ENCODE data around the gene LPP.
A peak's percentile ranks its signal among the peaks of the same experiment; 100 is the strongest.
"Not testable (repeated sequence)": the region's sequence is repeated elsewhere in the genome, so short reads cannot be mapped to it uniquely, and the experiment has no call there.

The LPP gene

DNA sequence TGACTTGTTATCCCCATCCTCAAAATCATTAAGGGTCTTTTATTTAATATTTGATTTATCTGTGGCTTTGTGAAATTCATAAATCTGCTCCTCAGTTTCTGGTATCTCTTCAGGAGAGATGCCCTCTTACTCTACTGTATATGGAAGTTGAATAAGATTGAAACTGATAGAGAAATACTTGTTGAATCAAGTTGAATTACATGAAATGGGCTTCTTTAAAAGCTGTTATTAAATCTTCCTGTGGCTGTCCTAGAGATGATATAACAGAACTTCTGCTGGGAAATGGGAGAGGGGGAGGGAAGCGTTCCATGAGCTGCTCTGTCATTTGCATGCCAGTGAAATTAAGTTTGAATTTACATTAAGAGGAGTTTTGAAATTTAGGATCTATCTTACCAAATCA lies 523.4 kb downstream of the LPP start:
- no peak for DNase-seq (ENCODE audit: low spot score)

DNA sequence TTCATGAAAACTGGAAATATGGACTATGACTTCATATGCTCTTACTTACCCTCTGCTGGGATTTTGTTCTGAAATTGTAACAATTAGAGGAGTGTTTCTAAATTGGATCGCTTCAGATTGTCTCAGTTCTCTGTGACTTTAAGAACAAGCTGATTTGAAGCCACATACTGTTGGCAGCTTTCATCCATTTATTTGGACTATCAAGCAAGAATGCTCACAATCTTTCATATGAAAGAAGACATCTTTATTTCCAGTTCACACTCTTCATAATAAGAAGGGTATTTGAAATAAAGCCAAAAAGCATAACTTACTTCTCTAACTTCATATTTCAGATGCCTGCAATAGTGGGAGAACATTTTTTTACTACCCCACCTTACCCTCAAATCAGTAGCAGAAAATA lies 526.2 kb downstream of the LPP start:
- DNase-seq (ENCODE audit: low spot score) = no peak

DNA sequence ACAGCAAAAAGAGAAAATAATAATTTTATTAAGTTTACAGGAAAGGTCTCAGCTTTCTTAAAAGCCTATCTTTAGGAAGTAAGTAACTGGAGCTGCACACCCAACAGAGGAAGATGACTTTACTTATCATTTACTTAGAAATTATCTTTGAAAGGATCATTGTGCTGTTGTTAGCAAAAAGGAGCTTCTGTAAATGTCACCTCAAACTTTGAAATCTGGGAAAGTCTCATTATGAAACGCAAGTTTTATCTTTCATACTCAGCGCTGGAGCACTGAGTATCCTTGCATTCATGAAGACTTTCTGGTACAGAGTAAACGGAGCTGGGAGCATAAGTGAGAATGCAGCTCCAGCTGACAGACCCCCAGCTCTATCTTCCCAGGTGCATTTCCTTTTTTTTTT lies 526.6 kb downstream of the LPP start:
- no peak for DNase-seq (ENCODE audit: low spot score)

DNA sequence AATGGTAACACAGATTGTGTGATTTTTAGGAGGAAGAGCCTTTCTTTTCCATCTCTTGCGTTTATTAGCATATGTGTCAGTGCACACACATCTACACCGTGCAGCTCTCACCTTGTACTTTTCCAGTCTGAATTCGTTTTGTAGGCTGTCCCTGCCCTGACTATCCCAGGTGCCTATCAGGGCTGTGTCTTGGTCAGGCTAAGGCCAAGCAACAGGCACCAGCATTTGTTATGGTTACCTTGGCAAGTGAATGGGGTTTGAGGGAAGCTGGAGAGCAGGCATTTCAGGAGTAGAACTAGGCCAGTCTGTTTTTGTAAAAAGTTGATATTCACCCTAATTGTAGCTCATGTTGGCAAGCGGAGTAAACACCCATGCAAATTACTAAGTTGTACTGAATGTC lies 528.4 kb downstream of the LPP start:
- DNase-seq (ENCODE audit: low spot score) = no peak

DNA sequence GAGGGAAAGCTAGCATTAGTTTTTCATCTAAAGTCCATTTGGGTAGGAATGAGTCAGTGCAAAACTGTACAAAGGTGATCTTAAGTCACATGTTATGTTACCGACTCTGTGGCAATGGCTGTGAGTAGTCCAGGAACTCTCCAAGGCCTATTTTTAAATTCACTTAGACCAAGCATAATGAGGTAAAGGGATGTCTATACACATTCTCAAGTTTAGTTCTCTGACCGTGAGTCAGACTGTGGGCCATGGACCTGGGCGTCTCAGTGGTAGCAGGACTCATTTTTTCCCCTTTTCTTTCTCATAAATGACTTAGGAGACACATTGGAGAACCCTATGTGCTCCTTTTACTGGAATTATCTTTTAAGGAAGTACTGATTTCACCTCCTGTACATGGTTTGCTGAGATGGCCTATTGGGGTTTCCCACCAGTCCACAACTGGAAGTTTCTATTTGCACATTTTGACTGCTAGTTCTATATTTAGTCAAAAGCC lies 529.1 kb downstream of the LPP start:
- DNase-seq (ENCODE audit: low spot score) = no peak

DNA sequence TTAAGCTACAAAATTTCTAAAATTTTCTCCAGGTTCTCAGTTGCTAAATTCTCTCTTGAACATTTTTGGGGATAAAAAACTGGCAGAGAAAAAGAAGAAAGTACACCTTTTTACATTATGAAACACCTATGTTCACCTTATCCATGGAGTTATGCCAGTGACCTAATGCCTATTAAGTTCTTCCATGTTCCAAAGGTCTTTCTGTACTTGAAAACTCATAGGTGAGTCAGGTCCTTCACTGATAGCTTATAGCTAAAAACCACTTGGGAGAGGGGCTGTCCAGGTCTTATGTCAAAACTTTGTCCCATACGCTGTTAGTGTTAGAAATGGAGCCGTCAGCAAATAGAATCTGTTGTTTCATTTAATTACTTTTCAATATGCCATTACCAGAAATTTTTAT lies 530.3 kb downstream of the LPP start:
- DNase-seq (ENCODE audit: low spot score) = no peak

DNA sequence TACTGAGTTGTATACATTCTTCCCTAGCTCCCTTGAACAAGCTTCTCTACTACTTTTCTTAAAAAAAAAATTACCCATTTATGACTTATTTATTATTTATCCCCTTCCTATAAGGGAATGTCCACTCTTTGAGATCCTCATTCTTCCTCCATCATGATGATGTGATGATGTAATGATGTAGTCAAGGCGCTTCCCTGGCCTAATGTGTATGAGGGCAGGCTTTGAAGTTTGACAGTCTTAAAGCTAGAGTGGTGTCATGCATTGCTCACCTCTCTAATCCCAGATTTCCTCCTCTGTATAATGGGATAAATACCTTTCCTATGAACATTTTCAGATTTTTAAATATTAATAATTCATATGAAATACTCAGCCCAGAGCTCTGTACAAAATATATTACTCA lies 531.8 kb downstream of the LPP start:
- no peak for DNase-seq (ENCODE audit: low spot score)

DNA sequence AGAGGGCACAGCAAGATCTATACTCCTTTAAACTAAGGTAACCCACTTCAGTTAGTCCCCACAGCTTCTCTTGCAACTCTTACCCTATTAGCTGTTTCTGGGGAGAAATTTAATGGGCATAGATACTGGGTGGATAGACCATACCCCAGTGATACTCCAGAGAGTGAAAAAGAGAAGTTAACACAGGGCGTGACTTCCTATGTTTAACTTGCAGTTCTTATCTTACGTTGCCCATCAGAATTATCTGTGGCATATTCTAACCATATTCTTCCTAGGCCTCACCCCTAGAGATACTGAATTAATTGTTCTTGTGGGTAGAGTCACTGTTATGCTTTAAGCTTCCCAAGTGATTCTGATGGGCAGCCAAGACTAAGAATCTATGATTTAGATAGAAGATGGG lies 532.4 kb downstream of the LPP start:
- no peak for DNase-seq (ENCODE audit: low spot score)

DNA sequence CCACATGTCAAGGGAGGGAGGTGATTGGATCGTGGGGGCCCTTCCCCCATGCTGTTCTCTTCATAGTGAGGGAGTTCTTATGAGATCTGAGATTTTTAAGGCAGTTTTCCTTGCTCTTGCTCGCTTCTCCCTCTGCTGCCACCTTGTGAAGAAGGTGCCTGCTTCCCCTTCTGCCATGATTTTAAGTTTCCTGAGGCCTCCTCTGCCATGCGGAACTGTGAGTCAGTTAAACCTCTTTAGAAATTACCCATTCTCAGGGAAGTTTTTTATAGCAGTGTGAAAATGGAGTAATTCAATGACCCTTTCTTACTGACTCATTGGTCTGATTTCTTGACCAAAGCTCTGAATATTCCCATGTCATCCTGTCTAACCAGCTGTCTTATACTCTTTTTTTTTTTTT lies 533.4 kb downstream of the LPP start:
- DNase-seq (ENCODE audit: low spot score) = no peak

DNA sequence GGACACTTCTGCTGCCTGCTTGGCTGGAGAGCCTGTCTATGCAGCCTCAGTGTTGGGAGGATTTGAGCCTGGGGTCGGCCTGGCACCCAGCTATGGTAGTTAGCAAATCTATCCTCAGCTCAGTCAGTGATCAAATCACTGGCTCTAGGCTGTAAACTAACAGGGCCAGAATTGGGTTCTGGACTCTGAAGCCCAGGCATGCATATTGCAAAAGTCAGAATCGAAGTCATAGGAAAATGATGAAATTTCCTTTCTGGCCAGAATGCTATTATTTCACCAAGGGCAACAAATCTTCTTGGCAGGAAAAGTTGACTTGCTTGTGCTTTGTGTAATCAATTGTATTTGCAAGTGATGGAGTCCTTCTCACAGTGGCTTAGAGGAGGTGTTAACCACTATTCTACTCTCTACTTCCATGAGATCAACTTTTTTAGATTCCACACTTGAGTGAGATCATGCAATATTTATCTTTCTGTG lies 535.2 kb downstream of the LPP start:
- no peak for DNase-seq (ENCODE audit: low spot score)

DNA sequence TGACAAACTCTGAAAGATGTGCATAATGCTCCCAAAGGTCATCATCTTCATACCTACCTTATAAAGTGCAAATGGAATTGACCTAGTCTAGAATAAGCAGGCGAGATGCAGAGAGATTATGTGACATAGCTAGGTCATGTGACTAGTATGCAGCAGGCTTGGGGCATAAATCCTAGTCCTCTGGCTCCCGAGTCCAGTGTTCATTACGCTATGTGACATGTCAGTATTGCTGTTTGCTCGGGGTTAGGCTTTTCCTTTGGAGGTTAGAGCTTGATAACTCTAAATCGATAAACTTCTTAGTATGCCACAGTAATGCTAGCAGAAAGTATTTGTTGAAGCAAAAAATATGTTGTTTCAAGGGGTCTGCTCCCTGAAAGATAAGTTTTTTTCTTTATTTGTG lies 536.1 kb downstream of the LPP start:
- no peak for DNase-seq (ENCODE audit: low spot score)

DNA sequence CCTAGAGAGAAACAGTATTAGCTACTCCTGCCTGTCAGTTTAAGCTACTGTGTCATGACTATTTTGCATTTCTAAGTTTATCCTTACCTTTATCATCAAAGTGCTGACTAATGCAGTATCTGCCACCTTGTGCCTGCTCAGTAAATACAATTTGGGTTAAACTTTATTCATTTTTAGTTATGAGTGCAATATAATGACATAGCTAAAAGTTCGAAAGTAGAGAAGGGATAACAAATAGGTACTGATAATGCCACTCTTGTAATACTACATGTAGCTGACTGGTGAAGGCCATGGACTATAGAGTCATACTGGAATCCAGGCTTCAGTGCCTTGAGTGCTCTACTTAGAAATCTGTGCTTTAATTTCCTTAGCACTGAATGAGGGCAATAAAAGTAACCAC lies 537.0 kb downstream of the LPP start:
- DNase-seq (ENCODE audit: low spot score) = peak; percentile 16

DNA sequence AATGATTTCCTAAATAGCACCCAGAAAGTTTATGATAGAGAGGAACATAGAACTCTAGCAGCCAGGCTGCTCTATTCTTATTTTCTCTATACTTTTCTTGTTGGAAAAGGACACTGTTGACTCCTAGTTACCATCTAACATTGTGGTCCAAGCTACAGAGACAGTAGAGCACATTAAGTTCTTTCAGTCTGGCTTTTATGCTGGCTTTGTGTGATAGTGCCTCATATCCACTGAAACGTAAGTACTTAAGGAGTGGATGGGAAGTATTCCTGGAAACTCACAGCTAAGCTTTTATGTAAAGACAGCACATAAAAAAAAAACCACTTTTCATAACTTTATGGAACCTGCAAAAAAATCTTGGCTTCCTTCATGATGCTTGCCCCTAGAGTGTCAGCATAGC lies 537.7 kb downstream of the LPP start:
- no peak for DNase-seq (ENCODE audit: low spot score)

DNA sequence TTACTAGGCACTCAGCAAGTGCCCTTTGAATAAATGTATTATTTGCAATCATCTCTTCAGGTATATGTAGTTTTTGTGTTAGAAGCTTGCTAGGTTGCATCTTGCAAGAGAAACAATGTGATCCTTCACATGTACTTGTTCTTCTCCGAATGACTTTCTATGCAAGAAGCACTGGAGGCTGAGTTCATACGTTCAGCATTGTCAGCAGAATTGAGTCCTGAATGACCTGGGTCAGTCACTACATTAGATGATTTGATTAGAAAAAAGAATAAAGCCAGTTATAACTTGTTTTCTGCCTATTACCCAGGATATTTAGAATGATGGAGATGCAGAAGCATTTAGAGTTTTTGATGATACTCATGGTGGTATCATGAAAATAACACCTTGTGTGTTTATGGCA lies 538.7 kb downstream of the LPP start:
- no peak for DNase-seq (ENCODE audit: low spot score)

DNA sequence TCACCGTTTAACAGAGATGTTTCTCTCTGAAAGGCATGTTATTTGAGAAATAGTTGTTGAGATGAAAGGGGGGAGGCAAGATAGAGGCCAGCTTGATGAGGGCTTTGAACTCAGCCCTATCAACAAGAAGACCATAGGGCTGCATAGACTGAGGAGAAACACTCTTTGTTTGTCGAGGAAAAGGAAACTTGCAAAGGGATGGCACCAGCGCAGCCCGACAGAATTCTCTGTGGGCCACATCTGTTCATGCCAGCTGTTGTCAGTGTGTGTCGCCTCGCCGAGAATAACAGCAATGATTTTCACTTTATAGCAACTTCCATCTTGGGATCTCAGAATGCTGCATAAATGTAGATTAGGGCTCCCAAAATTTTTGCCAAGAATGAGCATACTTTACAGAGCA lies 539.5 kb downstream of the LPP start:
- no peak for DNase-seq (ENCODE audit: low spot score)

DNA sequence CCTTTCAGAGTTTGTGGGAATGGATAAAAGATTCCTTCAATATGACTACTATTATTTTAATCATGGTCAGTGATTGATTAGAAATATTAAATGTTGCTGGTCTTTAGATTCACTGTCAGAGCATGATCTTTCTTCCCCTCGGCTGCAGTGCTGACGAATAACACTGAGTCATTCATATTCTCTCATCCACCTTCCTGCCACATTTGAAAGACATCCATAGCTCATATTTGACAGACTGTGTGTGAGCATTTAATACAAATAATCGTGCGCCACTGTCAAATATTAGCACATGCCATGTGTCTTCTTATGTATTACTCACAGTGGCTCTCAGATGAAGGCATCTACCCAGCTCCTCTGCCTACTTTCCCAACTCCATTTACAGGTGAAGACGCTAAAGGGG lies 541.3 kb downstream of the LPP start:
- DNase-seq (ENCODE audit: low spot score) = no peak

DNA sequence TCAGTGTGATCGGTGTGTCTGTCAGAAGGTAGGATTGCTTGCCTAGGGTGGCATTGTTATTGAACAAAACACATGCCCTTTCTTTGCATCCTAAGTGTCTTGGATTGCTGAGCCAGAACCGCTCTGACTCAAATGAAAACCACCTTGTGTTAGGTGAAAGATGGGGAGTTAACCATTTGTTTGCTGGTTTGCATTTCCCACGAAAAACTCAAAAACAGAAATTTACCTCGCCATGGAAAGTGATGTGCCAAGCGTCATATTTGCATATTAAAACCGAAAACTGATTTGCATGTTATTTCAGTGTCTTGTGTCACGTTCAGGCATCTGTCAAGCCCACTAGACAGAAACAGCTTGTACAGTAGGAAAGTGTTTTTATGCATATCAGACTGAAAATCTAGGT lies 543.2 kb downstream of the LPP start:
- no peak for DNase-seq (ENCODE audit: low spot score)

DNA sequence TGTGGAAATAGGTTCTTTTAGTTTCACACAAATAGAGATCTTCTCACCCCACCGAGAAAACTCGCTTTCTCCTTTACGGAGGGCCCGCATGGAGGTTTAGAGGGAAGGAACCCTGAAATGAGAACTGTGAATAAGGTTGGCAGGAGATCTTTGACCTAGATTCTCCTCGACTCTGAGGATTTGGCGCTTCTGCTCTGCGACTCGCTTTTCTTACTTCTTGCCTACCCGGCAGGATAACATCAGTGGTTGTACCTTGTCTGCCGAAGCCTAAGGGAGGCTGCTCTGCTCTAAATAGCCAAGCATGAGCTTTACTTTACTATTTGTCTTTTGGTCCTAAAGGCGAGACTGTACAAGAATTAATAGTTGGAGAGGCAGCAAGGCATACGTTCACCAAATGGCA lies 544.5 kb downstream of the LPP start:
- DNase-seq (ENCODE audit: low spot score) = no peak

DNA sequence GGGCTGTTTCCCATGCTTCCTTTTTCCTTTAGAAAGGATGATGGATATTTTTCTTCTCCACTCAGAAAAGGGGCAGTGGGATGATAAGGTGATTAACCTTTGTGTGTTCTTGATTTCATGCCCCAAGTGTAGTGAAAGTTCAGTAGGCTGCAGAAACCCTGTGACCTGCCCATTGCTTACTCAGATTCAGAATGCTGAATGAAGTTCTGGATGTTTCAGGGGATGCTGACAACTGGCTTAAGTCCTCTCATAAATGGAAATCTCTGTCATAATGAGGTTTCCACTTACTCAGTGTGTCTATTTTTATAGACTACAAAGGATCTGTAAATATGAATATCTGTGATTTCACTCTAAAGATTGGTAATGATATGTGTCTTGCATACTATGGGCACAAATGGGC lies 546.5 kb downstream of the LPP start:
- DNase-seq (ENCODE audit: low spot score) = no peak

DNA sequence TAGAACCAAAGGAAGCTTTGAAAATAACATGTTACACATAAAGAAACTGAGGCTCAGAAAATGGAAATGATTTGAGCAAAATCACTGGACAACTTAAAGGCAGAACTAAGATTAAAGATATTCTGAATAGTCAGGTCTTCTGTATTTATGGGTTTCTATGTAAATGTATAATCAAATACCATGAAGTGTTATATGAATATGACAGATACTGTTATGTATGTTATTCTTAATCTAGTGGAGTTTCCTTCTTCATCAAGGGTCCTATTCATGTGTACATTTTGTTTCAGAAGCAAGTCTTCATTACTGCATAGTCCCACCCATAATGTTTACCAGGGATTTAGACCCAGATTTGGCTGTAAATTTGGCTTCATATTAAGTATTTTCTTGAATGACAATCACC lies 547.0 kb downstream of the LPP start:
- no peak for DNase-seq (ENCODE audit: low spot score)

DNA sequence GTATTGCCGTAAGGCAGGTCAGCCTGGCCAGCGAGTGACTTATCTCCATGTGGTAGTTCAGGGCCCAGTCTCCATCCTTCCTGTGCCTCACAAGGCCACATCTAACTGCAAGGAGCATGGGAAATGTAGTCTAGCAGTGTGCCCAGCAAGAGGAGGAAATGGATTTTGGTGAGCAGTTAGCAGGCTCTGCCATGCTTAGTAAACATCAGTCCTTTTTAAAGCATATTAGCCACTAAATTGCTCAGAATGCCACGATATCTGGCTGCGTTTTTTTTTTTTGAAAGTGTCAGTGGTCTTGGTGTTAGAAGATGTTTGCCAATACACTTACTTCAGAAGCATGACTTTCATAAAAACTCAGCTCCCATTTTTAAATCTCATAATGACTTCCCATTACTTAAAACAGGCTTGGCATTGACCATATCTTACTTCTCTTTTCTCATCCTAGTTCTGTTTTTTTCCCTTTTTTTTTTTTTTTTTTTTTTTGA lies 547.6 kb downstream of the LPP start:
- no peak for DNase-seq (ENCODE audit: low spot score)

DNA sequence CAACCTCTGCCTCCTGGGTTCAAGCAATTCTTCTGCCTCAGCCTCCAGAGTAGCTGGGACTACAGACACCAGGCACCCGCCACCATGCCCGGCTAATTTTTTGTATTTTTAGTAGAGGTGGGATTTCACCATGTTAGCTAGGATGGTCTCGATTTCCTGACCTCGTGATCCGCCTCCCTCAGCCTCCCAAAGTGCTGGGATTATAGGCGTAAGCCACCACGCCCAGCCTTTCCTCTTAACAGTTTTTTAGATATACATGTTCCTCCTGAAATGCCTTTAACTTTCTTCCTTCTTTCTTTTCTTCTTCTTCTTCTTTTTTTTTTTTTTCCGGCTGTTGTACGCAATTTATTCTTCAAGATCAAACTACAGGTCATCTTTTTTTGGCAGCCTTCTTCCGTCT lies 548.1 kb downstream of the LPP start:
- DNase-seq (ENCODE audit: low spot score) = not testable (repeated sequence)

DNA sequence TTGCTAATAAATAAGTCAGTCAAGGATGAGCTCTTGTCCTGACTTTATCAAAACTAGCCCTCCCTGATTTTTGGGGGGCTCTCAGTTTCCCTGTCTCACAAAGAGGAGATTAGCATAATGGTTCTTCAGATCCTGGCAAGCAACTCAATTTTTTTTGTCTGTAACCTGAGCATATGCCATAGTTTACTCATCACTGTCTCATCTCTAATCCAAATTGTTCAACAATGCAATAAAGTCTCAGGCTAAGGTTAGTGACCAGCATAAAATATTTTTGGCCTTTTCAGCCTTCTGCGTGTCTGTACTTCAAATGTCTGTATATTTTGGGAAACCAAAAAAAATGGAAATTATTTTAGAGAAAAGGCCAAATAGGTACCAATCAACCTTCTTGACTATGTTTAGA lies 552.2 kb downstream of the LPP start:
- DNase-seq (ENCODE audit: low spot score) = no peak

DNA sequence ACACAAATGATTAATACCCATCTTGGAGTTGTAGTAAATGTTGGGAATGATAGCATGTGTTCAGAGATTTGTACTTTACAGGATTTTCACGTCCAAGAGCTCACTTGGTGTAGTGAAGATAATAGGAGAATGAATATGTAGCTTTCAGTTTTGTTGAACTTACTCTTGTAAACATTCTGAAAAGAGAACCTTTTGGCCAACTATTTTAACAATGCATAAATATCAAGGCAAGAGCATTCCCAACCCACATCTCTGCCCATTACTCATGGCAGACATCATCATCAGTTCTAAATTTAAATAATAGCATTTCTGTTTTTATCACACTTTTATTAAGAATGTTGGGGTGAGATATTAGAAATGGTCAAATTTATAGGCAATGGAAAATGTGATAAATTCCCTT lies 552.6 kb downstream of the LPP start:
- no peak for DNase-seq (ENCODE audit: low spot score)

Measured in putamen (tissue), 1 donor.